Spleen (tissue), 11 donors: ENCODE measurements around the gene IL6R. TPM values are rescaled to one million over a fixed set of nuclear protein-coding genes. Genes with fewer than 3 reads are reported as not detected.

Source experiments
- DNase-seq: peaks from one replicate; pipeline ENCODE4 v3.0.0-alpha.2; 2020
- H3K27ac ChIP-seq, 8 donors: fragments of 200-600 bp; sonication (generic) in 7 of 8; 1 replicate in 4 of 8; 2 replicates in 4 of 8; pipeline versions ENCODE4 v1.5.0 to v1.8.0; 2016 to 2021; ENCODE audit warnings: inconsistent platforms in 4 of 8, mild to moderate bottlenecking in 4 of 8, moderate library complexity in 1 of 8
- H3K27me3 ChIP-seq, 7 donors: fragments of 200-600 bp; sonication (generic) in 6 of 7; replicated peaks in 1 of 7; 1 replicate in 4 of 7; 2 replicates in 3 of 7; pipeline versions ENCODE4 v1.5.0 to v1.8.0; 2016 to 2021; ENCODE audit warnings: inconsistent platforms in 3 of 7, mild to moderate bottlenecking in 1 of 7
- H3K36me3 ChIP-seq, 6 donors: fragments of 200-600 bp; sonication (generic) in 5 of 6; 1 replicate in 4 of 6; 2 replicates in 2 of 6; pipeline versions ENCODE4 v1.5.0 to v1.8.0; 2016 to 2021; ENCODE audit warnings: inconsistent platforms in 2 of 6
- H3K4me1 ChIP-seq, 6 donors: fragments of 200-600 bp; sonication (generic) in 5 of 6; 1 replicate in 3 of 6; 2 replicates in 3 of 6; pipeline versions ENCODE4 v1.5.0 to v1.8.0; 2016 to 2021; ENCODE audit warnings: inconsistent platforms in 3 of 6
- H3K4me3 ChIP-seq, 8 donors: fragments of 200-600 bp; sonication (generic) in 7 of 8; 1 replicate in 4 of 8; 2 replicates in 4 of 8; pipeline versions ENCODE4 v1.5.0 to v1.8.0; 2016 to 2021; ENCODE audit warnings: inconsistent platforms in 4 of 8, mild to moderate bottlenecking in 4 of 8, moderate library complexity in 2 of 8
- H3K9me3 ChIP-seq, 8 donors: fragments of 200-600 bp; sonication (generic) in 7 of 8; 1 replicate in 4 of 8; 2 replicates in 4 of 8; pipeline versions ENCODE4 v1.5.0 to v1.8.0; 2016 to 2021; ENCODE audit warnings: inconsistent platforms in 4 of 8
- POLR2A ChIP-seq, 3 donors: fragments of 450-650 bp; IDR thresholded peaks; one replicate each; pipeline ENCODE4 v1.5.1; 2017; ENCODE audit warnings: antibody characterized with exemption in 3 of 3, mild to moderate bottlenecking in 1 of 3
- POLR2AphosphoS5 ChIP-seq, 3 donors: sonication (generic); formaldehyde crosslinking; IDR thresholded peaks; one replicate each; pipeline ENCODE4 v1.5.1; 2017; ENCODE audit warnings: antibody characterized with exemption in 3 of 3
- WGBS, 5 donors: extraction: QIAGEN DNeasy Blood & Tissue Kit in 3 of 5; methylation state at CpG; one replicate each; pipeline versions ENCODE4 v1.1.5 to v1.1.7; 2013 to 2018; 5-methylcytosine and 5-hydroxymethylcytosine counted together
- intact Hi-C: fragments of 100-400 bp; cut with DNase I; formaldehyde crosslinking; loops from one replicate; pipeline ENCODE4 v1.15.0; 2023; ENCODE audit warnings: low total_unique reads
- polyA plus RNA-seq, 3 donors: library from polyadenylated mRNA; stranded (reverse); fragments of 200-250 nt; gene quantifications; one replicate each; pipeline ENCODE4 v1.2.1, GENCODE V29; 2013
- total RNA-seq, 7 donors: library from RNA; depleted of rRNA in 3 of 7; stranded (reverse); fragments of >200 nt in 3 of 7; fragmentation: NEBNext Ultra II Directional in 4 of 7; extraction: Animal tissue kit (Norgen Biotek cat#: 25700) in 4 of 7; gene quantifications; one replicate each; pipeline versions ENCODE4 v1.1.0 to v1.2.1, GENCODE V29; 2016 to 2021
- TF ChIP-seq, protein P1 (sequence below), 11 experiments: fragments of 200-600 bp in 7 of 11; fragments of 450-650 bp in 4 of 11; sonication (generic) in 4 of 11; IDR thresholded peaks in 8 of 11; conservative IDR thresholded peaks in 3 of 11; 1 replicate in 7 of 11; 2 replicates in 4 of 11; pipeline versions ENCODE4 v1.4.0 to v1.8.0; 2016 to 2021; ENCODE audit warnings: antibody characterized with exemption in 11 of 11, inconsistent platforms in 4 of 11, mild to moderate bottlenecking in 1 of 11
- donor health status: healthy with polysubstance abuse.
- donor health status: DM: no; HTN: no; CAD: no; lungs with moderate emphysema.
- donor health status: DM: no; HTN: no; CAD: no.
- donor health status: Bipolar disorder and iron deficiency.
- donor health status: healthy.
- donor health status: DM: no; HTN: no; CAD: no.
- donor health status: DM: yes; HTN: yes; CAD: no.

IL6R gene
- total and polyA plus RNA-seq, 10 donors, result 2.8 to 74.5 (median 47.8) TPM

DNA sequence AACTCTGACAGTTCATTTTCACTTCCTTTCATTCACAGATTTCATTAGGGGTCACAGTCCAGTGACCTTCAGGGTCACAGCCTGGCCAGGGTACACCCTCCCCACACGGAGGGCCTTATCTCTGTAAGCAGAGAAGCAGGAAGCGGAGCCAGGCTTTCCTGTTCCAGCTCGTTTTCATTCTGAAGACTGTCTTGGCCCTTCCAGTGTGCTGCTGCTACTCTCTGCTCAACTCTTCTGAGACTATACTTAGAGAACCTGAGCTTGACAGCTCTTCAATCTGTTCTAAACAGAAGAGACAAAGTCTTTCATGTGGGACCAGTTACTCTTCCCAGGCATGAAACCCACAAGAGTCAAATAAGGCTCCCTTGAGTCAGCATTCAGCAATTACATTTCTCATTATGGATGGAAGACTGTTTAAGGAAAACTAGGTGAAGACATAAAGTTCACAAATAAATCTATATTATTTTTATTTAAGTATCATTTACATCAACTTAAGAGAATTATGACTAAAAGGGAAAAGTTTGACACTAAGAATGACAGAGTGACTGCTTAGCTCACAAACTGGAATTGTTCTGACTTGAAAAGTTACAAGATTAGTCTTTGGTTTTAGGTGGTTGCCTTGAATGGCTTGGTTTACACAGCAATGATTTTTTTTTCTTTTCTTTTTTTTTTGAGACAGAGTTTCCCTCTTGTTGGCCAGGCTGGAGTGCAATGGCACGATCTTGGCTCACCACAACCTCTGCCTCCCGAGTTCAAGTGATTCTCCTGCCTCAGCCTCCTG is 92.1 kb downstream of the IL6R start:
- TF ChIP-seq POLR2A (IDR thresholded peaks at IDR 0.05) (no peak), POLR2AphosphoS5 (IDR thresholded peaks at IDR 0.05) (peak in 2 of 3 donors; percentile 72 to 84)
- TF ChIP-seq, protein P1, sequence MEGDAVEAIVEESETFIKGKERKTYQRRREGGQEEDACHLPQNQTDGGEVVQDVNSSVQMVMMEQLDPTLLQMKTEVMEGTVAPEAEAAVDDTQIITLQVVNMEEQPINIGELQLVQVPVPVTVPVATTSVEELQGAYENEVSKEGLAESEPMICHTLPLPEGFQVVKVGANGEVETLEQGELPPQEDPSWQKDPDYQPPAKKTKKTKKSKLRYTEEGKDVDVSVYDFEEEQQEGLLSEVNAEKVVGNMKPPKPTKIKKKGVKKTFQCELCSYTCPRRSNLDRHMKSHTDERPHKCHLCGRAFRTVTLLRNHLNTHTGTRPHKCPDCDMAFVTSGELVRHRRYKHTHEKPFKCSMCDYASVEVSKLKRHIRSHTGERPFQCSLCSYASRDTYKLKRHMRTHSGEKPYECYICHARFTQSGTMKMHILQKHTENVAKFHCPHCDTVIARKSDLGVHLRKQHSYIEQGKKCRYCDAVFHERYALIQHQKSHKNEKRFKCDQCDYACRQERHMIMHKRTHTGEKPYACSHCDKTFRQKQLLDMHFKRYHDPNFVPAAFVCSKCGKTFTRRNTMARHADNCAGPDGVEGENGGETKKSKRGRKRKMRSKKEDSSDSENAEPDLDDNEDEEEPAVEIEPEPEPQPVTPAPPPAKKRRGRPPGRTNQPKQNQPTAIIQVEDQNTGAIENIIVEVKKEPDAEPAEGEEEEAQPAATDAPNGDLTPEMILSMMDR (IDR thresholded peaks at IDR 0.05 in 8 of 11, conservative IDR thresholded peaks at IDR 0.05 in 3 of 11), result no peak
- WGBS, 5 donors, result 17 to 29% (median 22%) methylated on average over 5 of the region's 5 CpGs
- peaks cover 0 to 29% (median 21%) of the 10 kb centered on the region in 7 donors for H3K27me3 ChIP-seq
- H3K36me3 ChIP-seq, result peaks cover 0 to 6% (median 0%) of the 10 kb centered on the region in 6 donors
- no peaks in the 10 kb centered on the region for H3K9me3 ChIP-seq
- peak overlapping the region; percentile 17 to 81 (median 71) for H3K27ac ChIP-seq
- no peak overlapping the region for H3K4me3 ChIP-seq
- intact Hi-C loops, result no loop called here
- peaks cover 38 to 98% (median 69%) of the 10 kb centered on the region in 6 donors for H3K4me1 ChIP-seq
- peak; percentile 83 for DNase-seq

DNA sequence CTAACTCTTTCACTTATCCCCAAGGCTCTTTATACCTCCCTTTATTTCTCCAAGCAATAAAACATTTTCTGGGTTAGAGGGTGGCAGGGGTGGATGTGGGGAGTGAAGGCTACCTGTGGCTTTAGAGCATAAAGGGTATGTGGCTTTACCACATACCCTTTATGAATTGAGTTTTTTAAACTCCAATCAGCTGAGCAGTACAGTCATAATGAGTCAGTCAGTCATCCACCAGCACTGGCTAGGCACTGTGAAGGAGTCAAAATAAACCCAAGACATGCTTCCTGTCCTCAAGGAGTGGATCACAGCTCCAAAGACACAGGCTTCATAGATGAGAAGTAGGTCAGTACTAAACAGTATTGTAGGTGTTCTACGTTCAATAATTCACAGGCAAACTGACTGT is 94.3 kb downstream of the IL6R start:
- Histone ChIP-seq H3K27ac (peak overlapping the region in 4 of 8 donors; percentile 83 to 90 (median 88)), H3K4me3 (peak overlapping the region in 5 of 8 donors; percentile 49 to 74 (median 53)), H3K9me3 (peaks cover 0 to 7% (median 0%) of the 10 kb centered on the region in 8 donors), H3K27me3 (peaks cover 5 to 51% (median 32%) of the 10 kb centered on the region in 7 donors), H3K36me3 (peaks cover 0 to 6% (median 0%) of the 10 kb centered on the region in 6 donors), H3K4me1 (peaks cover 20 to 85% (median 53%) of the 10 kb centered on the region in 6 donors)
- 68 to 93% (median 84%) methylated on average over 1 of the region's 1 CpG for WGBS, 5 donors
- intact Hi-C loops, result no loop called here
- no peak for TF ChIP-seq POLR2A (IDR thresholded peaks at IDR 0.05)
- TF ChIP-seq POLR2AphosphoS5 (IDR thresholded peaks at IDR 0.05), result no peak
- TF ChIP-seq, protein P1 (IDR thresholded peaks at IDR 0.05 in 8 of 11, conservative IDR thresholded peaks at IDR 0.05 in 3 of 11), result no peak
- DNase-seq, result no peak

DNA sequence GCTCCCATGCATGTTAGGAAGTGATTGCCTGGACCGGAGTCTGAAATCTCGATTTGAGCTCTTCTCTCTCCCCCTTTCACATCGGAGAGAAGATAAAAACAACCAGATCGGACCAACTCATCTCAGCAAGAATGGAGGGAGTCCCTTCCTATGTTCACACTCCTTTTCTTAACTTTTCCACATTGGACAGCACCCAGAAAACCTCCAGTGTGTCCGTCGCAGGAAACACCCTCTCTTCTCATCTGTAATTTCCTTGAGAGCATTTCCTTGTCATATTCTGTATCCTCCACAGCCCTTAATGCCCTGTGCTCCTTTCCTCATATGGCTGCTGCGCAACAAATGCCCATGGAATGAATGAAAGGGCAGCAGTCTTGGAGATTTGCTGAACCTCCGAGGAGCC is 95.4 kb downstream of the IL6R start:
- WGBS, 5 donors, result 62 to 86% (median 76%) methylated on average over 8 of the region's 8 CpGs
- Histone ChIP-seq H3K4me1 (peaks cover 13 to 74% (median 42%) of the 10 kb centered on the region in 6 donors), H3K27me3 (peaks cover 5 to 59% (median 32%) of the 10 kb centered on the region in 7 donors)

More for the DNA sequence above, 95.4 kb downstream of the IL6R start:
- intact Hi-C loops, result no loop called here
- TF ChIP-seq POLR2A (IDR thresholded peaks at IDR 0.05) (no peak), POLR2AphosphoS5 (IDR thresholded peaks at IDR 0.05) (no peak)
- TF ChIP-seq, protein P1 (IDR thresholded peaks at IDR 0.05 in 8 of 11, conservative IDR thresholded peaks at IDR 0.05 in 3 of 11), result no peak
- Histone ChIP-seq H3K36me3 (peaks cover 0 to 6% (median 0%) of the 10 kb centered on the region in 6 donors), H3K4me3 (peak overlapping the region; percentile 46 to 74 (median 52)), H3K27ac (peak overlapping the region in 6 of 8 donors; percentile 3 to 90 (median 86)), H3K9me3 (peaks cover 0 to 7% (median 0%) of the 10 kb centered on the region in 8 donors)
- no peak for DNase-seq
